Activated naive CD8-positive, alpha-beta T cell (primary cell): ENCODE data around the gene GFRAL.

Experiments used
- H3K27ac Mint-ChIP-seq: one replicate; pipeline ENCODE4 v1.8.0; 2021; ENCODE audit warnings: mixed read lengths
- H3K27me3 Mint-ChIP-seq: one replicate; pipeline ENCODE4 v1.8.0; 2021; ENCODE audit warnings: mixed read lengths
- H3K36me3 Mint-ChIP-seq: one replicate; pipeline ENCODE4 v1.8.0; 2021; ENCODE audit warnings: mixed read lengths
- H3K4me1 Mint-ChIP-seq: one replicate; pipeline ENCODE4 v1.8.0; 2021; ENCODE audit warnings: low read depth, mixed read lengths
- H3K4me3 Mint-ChIP-seq: one replicate; pipeline ENCODE4 v1.8.0; 2021; ENCODE audit warnings: mild to moderate bottlenecking, mixed read lengths
- H3K9me3 Mint-ChIP-seq: one replicate; pipeline ENCODE4 v1.8.0; 2021; ENCODE audit warnings: low read depth, mixed read lengths

Gene GFRAL

DNA sequence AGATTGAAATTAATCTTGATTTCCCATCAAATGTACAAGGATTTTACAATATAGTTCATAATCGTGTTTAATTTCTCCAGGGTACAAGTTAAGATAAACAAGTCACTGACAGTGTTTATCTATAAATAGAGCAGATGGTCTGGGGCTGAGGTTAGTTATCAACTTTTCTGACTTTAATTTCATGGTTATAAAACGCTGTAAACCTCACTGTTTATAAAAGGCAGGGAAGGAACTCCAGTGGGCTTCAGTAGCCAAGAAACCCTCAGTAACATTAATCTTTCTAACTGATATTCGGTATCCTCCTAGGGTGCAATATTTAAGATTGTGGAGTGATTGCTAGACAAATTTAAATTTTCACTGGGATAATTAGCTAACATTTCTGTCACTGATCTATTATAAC, 68.6 kb downstream of the GFRAL start:
- Mint-ChIP-seq H3K9me3 (peaks cover 6% of the 10 kb centered on the region), H3K4me1 (no peaks in the 10 kb centered on the region), H3K27me3 (no peaks in the 10 kb centered on the region), H3K4me3 (no peak overlapping the region), H3K27ac (no peak overlapping the region), H3K36me3 (no peaks in the 10 kb centered on the region)

DNA sequence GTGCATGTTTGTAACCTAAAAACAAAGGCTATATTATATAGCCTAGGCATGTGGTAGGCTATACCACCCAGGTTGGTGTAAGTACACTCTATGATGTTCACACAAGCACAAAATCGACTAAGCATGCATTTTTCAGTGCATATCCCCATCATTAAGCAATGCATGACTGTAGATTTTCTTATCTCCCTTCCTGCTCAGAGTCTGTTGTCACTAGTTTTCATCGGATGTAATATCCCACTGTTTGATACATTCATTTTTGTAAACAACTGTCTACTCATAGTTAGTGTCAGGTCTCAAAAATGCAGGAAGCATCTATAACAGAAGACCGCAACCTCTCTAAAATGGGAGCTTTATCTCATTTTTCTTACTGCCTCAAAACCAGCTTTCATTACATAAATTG, 70.7 kb downstream of the GFRAL start:
- Mint-ChIP-seq H3K4me1 (no peaks in the 10 kb centered on the region), H3K36me3 (no peaks in the 10 kb centered on the region), H3K4me3 (no peak overlapping the region), H3K9me3 (no peaks in the 10 kb centered on the region), H3K27me3 (no peaks in the 10 kb centered on the region), H3K27ac (no peak overlapping the region)

DNA sequence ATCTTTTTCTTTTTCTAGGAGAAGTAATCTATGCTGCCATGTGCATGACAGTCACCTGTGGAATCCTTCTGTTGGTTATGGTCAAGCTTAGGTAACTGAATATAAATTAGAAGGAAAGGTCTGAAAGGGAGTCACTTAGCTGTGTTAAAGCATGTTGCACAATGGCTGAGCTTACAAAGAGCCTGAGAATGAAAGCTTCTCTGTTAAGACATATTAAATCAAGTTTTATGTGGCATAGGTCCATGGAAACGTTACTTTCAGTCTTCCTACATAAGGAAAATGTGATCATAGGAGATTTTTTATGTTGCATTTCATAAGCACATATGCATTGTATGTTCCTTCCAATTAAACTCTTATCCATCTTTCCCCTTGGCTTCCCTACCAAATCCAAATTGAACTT, 72.1 kb downstream of the GFRAL start:
- Mint-ChIP-seq H3K36me3 (no peaks in the 10 kb centered on the region), H3K4me3 (no peak overlapping the region), H3K27ac (no peak overlapping the region), H3K4me1 (no peaks in the 10 kb centered on the region), H3K9me3 (no peaks in the 10 kb centered on the region), H3K27me3 (no peaks in the 10 kb centered on the region)

DNA sequence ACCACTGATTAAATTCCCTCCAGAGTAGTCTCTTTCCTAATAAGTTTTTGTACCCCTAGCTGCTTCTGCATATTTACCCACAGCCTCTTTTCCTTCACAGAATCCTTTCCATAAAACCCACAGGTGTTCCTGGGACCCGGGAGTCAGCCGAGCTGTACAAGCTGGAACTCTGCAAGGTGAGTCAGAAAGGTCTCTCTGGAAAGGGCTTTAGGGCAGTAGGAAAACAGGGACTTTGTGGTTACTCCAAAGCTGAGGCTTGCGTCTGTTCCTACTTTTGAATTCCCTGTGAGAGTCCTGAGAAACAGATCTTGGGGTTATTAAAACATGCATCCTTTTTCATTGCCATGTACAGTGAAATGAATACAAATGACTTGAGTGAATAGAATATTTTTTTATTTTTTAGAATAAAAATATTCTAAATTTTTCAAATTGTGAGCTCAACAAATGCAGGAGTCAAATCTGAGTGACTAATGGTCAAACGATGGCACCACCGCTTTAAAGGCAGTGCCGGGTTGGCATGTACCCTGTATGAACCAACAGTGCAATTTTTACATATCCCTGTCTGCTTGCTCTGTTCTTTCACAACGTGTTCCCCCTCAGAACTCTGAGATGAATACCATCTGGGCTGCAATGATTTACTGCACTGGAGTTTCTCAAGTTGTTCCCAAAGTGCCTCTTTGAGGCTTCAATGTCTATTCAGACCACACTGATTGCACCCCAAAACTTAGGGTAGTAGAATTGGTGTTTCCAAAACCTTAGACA, 78.4 kb downstream of the GFRAL start:
- peaks cover 9% of the 10 kb centered on the region for H3K9me3 Mint-ChIP-seq
- no peaks in the 10 kb centered on the region for H3K4me1 Mint-ChIP-seq
- H3K4me3 Mint-ChIP-seq: no peak overlapping the region
- no peaks in the 10 kb centered on the region for H3K27me3 Mint-ChIP-seq
- H3K27ac Mint-ChIP-seq: no peak overlapping the region
- no peaks in the 10 kb centered on the region for H3K36me3 Mint-ChIP-seq

GRCh38 chr6:55410674-55411073, 83.4 kb downstream of the GFRAL start:
- Mint-ChIP-seq H3K4me1 (no peaks in the 10 kb centered on the region), H3K27me3 (no peaks in the 10 kb centered on the region), H3K9me3 (peaks cover 21% of the 10 kb centered on the region), H3K27ac (no peak overlapping the region), H3K36me3 (no peaks in the 10 kb centered on the region), H3K4me3 (no peak overlapping the region)

GRCh38 chr6:55423933-55424332, 96.7 kb downstream of the GFRAL start:
- Mint-ChIP-seq H3K4me1 (no peaks in the 10 kb centered on the region), H3K36me3 (no peaks in the 10 kb centered on the region), H3K27ac (no peak overlapping the region), H3K4me3 (no peak overlapping the region), H3K27me3 (no peaks in the 10 kb centered on the region), H3K9me3 (peaks cover 15% of the 10 kb centered on the region)

- H3K9me3 Mint-ChIP-seq: peaks cover 6% of the 10 kb centered on the region
- no peaks in the 10 kb centered on the region for H3K4me1 Mint-ChIP-seq
- H3K36me3 Mint-ChIP-seq: no peaks in the 10 kb centered on the region
- no peak overlapping the region for H3K27ac Mint-ChIP-seq
- no peaks in the 10 kb centered on the region for H3K27me3 Mint-ChIP-seq
- no peak overlapping the region for H3K4me3 Mint-ChIP-seq
Observed at GRCh38 chr6:55433446-55434130, 106.3 kb downstream of the GFRAL start.

DNA sequence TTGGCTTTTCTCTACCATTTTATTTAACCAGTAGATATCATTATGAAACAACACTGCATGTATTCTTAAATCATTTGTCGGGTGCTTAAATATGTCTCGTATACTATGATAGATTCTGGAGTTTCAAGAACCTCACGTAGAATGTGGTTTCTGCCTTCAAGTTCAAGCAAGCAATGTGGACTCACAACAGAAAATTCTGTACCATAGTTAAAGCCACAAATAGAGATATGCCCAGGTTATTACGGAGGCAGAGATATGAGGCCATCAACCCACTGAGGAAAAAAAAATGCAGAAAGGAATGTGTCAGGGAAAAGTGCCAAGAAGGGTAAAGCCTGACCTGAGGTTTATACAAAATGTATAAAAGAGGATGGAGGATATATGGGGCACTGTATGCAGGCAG, 109.9 kb downstream of the GFRAL start:
- no peaks in the 10 kb centered on the region for H3K27me3 Mint-ChIP-seq
- no peaks in the 10 kb centered on the region for H3K4me1 Mint-ChIP-seq
- H3K4me3 Mint-ChIP-seq: no peak overlapping the region
- H3K36me3 Mint-ChIP-seq: no peaks in the 10 kb centered on the region
- peaks cover 6% of the 10 kb centered on the region for H3K9me3 Mint-ChIP-seq
- no peak overlapping the region for H3K27ac Mint-ChIP-seq

GRCh38 chr6:55438203-55438602, 110.9 kb downstream of the GFRAL start:
- H3K36me3 Mint-ChIP-seq: no peaks in the 10 kb centered on the region
- H3K27ac Mint-ChIP-seq: no peak overlapping the region
- no peaks in the 10 kb centered on the region for H3K4me1 Mint-ChIP-seq
- no peak overlapping the region for H3K4me3 Mint-ChIP-seq
- H3K9me3 Mint-ChIP-seq: peaks cover 6% of the 10 kb centered on the region
- H3K27me3 Mint-ChIP-seq: no peaks in the 10 kb centered on the region

GRCh38 chr6:55443238-55444134, 116.2 kb downstream of the GFRAL start:
- H3K4me1 Mint-ChIP-seq: no peaks in the 10 kb centered on the region
- no peaks in the 10 kb centered on the region for H3K27me3 Mint-ChIP-seq
- H3K36me3 Mint-ChIP-seq: no peaks in the 10 kb centered on the region
- no peak overlapping the region for H3K27ac Mint-ChIP-seq
- no peak overlapping the region for H3K4me3 Mint-ChIP-seq
- no peaks in the 10 kb centered on the region for H3K9me3 Mint-ChIP-seq

- Mint-ChIP-seq H3K36me3 (no peaks in the 10 kb centered on the region), H3K9me3 (peaks cover 7% of the 10 kb centered on the region), H3K4me1 (no peaks in the 10 kb centered on the region), H3K4me3 (no peak overlapping the region), H3K27ac (no peak overlapping the region), H3K27me3 (no peaks in the 10 kb centered on the region)
Observed at GRCh38 chr6:55445648-55446204, 118.5 kb downstream of the GFRAL start.

- Mint-ChIP-seq H3K4me3 (no peak overlapping the region), H3K4me1 (no peaks in the 10 kb centered on the region), H3K27me3 (no peaks in the 10 kb centered on the region), H3K36me3 (no peaks in the 10 kb centered on the region), H3K9me3 (peaks cover 7% of the 10 kb centered on the region), H3K27ac (no peak overlapping the region)
Observed at GRCh38 chr6:55447891-55448290, 120.6 kb downstream of the GFRAL start.

- H3K4me3 Mint-ChIP-seq: no peak overlapping the region
- peaks cover 7% of the 10 kb centered on the region for H3K9me3 Mint-ChIP-seq
- H3K27me3 Mint-ChIP-seq: no peaks in the 10 kb centered on the region
- no peak overlapping the region for H3K27ac Mint-ChIP-seq
- no peaks in the 10 kb centered on the region for H3K4me1 Mint-ChIP-seq
- H3K36me3 Mint-ChIP-seq: no peaks in the 10 kb centered on the region
Observed at GRCh38 chr6:55448451-55448850, 121.2 kb downstream of the GFRAL start.

GRCh38 chr6:55449225-55449624, 122.0 kb downstream of the GFRAL start:
- H3K4me1 Mint-ChIP-seq: no peaks in the 10 kb centered on the region
- no peak overlapping the region for H3K4me3 Mint-ChIP-seq
- no peak overlapping the region for H3K27ac Mint-ChIP-seq
- no peaks in the 10 kb centered on the region for H3K36me3 Mint-ChIP-seq
- peaks cover 7% of the 10 kb centered on the region for H3K9me3 Mint-ChIP-seq
- H3K27me3 Mint-ChIP-seq: no peaks in the 10 kb centered on the region

- peaks cover 7% of the 10 kb centered on the region for H3K9me3 Mint-ChIP-seq
- no peak overlapping the region for H3K4me3 Mint-ChIP-seq
- no peaks in the 10 kb centered on the region for H3K4me1 Mint-ChIP-seq
Observed at GRCh38 chr6:55450005-55450404, 122.7 kb downstream of the GFRAL start.

More at GRCh38 chr6:55450005-55450404, 122.7 kb downstream of the GFRAL start:
- no peak overlapping the region for H3K27ac Mint-ChIP-seq
- no peaks in the 10 kb centered on the region for H3K36me3 Mint-ChIP-seq
- no peaks in the 10 kb centered on the region for H3K27me3 Mint-ChIP-seq
